Measurements from ENCODE around the gene EDARADD.

GRCh38 chr1:236419502-236419901, 25.4 kb downstream of the EDARADD start:
- TF ChIP-seq, protein P1, sequence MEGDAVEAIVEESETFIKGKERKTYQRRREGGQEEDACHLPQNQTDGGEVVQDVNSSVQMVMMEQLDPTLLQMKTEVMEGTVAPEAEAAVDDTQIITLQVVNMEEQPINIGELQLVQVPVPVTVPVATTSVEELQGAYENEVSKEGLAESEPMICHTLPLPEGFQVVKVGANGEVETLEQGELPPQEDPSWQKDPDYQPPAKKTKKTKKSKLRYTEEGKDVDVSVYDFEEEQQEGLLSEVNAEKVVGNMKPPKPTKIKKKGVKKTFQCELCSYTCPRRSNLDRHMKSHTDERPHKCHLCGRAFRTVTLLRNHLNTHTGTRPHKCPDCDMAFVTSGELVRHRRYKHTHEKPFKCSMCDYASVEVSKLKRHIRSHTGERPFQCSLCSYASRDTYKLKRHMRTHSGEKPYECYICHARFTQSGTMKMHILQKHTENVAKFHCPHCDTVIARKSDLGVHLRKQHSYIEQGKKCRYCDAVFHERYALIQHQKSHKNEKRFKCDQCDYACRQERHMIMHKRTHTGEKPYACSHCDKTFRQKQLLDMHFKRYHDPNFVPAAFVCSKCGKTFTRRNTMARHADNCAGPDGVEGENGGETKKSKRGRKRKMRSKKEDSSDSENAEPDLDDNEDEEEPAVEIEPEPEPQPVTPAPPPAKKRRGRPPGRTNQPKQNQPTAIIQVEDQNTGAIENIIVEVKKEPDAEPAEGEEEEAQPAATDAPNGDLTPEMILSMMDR (IDR thresholded peaks at IDR 0.05; ENCODE audit: low read depth, low read length), result no peak
- no peak for TF ChIP-seq EZH2phosphoT487 (IDR thresholded peaks at IDR 0.05; ENCODE audit: low read depth)

Measured in OCI-LY3 (cell line).